Stimulated activated CD4-positive, alpha-beta T cell treated with anti-CD3 and anti-CD28 coated beads, Interleukin-1b, Interleukin-23, amount 100 ng/mL, for 4 hours (primary cell): ENCODE measurements around the gene BLVRA.
A peak's percentile ranks its signal among the peaks of the same experiment; 100 is the strongest.

ENCODE experiments used
- DNase-seq, 2 donors: peaks; one replicate each; pipeline ENCODE4 v3.0.0-alpha.2; 2020; ENCODE audit warnings: low read depth in 2 of 2

Gene BLVRA

DNA sequence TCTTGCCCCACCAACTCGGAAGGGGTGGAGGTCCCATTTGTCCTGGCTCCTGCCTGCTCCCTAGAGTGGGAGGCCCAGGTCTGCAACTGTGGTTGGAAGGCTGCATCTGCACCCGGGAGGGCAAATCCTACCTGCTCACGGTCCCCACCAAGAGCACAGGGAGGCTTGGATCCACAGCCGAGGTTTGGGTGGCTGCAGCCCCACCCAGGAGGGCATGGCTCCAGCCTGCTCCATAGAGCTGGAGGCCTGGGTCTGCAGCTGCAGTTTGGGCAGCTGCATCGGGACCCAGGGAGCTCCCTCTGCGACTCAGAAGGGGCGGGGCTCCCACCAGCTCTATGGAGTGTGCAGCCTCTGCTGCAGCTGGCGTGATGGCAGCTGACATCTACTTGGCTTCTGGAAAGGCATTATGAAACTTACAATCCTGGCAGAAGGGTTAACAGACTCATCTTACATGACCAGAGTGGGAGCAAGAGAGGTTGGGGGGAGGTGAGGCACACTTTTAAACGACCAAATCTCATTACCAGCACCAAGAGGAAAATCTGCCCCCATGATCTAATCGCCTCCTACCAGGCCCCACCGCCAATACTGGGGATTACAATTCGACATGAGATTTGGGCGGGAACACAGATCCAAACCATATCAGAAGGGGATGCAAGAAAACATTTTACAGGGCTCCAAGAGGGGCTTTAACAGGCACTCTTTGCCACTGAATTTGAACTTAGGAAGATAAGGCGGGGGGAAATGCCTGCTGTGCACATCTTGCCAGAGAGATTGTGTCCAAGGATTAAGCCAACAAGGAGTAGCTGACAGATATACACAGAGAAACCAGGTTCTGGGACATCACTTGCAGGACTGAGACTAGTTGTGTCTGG, 8.2 kb upstream of the BLVRA start:
- no peak for DNase-seq

DNA sequence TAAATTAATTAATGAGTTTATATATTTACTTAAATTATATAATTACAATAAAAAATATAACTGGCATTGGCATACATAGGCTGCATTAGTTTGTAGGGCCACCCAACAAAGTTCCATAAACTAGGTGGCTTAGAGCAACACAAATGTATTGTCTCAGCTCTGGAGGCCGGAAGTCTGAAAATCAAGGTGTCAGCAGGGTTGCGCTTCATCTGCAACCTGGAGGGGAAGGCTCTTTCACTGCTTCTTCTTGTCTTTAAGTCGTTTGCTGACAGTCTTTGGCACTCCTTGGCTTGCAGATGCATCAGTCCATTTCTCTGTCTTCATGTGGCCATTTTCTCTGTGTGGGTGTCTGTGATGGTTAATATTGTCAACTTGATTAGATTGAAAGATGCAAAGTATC, 6.1 kb upstream of the BLVRA start:
- DNase-seq: no peak

DNA sequence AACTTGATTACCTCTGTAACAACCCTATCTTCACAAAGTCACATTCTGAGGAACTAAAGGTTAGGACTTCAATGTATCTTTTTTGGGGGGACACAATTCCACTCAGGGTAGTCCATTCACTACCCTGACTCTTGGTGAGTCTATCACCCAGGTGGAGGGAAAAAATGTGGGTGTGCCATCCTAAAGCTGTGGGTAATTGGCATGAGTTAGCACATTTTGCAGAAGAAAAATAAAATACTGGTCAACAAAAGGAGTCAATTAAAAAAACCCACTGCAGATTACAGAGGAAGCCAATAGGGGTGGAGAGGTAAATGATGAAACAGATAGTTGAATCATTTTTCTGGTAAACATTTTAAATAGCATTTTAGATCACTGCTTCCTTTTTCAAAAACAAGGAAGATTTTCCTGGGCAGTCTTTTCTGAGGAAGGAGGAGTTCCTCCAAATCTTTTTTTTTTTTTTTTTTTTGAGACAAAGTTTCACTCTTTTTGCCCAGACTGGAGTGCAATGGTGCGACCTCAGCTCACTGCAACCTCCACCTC, 5.1 kb upstream of the BLVRA start:
- DNase-seq: no peak

DNA sequence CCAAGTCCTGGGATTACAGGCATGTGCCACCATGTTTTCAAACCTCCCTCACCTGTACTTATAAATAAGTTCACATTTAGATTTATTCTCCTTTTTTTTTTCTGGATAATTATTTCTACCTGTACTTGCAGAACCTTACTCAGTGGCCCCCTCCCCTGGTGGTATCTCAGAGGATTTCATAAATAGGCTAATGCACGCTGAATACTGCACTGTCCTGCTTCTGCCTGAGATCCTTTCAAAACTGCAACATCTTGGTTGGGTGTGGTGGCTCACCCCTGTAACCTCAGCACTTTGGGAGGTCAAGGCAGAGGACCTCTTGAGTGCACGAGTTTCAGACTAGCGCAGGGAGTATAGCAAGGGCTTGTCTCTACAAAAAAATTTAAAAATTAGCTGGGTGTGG, 4.6 kb upstream of the BLVRA start:
- DNase-seq: no peak

DNA sequence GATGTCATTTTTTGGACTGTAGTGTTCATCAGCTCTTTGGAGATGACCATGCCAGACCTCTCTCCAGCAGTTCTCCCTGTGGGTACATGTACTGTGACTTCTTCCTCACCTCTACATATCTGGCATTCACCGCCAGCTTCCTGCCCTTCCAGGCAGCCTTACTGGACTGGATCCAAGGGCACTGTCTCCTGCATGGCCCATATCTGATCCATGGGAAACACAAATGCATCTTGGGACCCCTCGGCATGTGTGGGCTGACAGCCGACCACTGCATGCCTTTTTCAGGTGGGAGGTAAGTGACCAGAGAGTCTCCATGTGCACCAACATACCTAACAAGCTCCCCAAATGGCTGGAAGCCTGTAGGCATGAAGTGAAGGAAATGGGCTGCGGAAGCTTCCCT, 3.9 kb upstream of the BLVRA start:
- DNase-seq: no peak

DNA sequence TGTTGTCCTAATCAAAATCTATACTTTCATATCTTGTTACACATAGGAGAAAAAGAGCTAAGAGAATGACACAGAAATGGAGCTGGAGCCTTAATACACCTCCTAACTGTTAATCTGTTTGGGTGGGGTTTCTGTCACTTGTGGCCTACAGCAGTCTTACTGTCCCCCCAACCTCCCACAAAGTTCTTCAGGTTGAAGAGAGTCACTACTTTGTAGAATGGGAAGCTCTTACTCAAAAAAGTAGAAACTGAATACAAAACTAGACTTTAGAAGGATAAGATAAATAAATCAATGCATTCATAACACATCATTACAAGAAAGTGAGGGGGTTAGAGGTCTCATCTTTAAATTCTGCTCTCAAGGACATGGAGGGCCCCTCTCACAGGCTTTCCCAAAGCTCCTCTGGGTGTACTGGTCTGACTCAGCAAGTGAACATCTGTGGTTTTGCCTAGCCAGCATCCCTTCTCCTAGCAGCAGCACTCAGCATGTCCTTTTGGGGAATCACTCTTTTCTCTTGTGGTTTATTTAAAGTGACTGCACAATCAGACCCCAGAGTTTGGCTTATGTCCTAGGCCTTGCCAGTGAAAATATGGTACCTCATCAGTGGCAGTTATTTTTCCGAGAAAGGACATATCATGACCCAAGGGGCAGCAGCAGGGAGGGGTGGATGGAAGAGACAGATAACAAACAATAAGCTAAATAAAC, 2.0 kb upstream of the BLVRA start:
- no peak for DNase-seq

DNA sequence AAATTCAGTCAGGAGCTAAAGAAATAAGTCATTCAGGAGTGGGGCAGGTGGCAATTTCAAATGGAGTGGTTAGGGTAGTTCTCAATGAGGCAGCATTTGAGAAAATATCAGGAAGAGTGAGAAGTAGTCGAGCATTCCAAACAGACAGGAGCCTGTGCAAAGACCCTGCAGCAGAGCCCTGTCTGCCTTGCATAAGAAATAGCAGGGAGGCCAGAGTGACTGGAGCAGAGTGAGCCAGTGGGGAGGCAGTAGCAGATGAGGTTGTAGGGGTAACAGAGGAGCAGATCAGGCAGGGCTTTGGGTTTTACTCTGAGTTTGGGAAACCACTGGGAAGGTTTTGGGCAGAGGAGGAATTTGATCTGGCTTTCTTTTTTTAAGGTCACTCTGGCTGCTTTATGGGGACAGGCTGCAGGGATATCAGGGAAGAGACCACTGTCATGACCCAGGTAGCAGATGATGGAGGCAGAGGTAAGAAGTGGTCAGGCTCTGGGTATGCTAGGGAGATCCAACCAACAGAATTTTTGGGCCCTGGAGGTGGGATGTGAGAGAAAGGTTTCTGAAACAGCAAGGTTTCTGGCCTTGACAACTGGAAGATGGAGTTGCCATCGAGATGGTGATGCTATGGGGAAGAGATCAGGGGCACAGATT, 1.3 kb upstream of the BLVRA start:
- DNase-seq: no peak

DNA sequence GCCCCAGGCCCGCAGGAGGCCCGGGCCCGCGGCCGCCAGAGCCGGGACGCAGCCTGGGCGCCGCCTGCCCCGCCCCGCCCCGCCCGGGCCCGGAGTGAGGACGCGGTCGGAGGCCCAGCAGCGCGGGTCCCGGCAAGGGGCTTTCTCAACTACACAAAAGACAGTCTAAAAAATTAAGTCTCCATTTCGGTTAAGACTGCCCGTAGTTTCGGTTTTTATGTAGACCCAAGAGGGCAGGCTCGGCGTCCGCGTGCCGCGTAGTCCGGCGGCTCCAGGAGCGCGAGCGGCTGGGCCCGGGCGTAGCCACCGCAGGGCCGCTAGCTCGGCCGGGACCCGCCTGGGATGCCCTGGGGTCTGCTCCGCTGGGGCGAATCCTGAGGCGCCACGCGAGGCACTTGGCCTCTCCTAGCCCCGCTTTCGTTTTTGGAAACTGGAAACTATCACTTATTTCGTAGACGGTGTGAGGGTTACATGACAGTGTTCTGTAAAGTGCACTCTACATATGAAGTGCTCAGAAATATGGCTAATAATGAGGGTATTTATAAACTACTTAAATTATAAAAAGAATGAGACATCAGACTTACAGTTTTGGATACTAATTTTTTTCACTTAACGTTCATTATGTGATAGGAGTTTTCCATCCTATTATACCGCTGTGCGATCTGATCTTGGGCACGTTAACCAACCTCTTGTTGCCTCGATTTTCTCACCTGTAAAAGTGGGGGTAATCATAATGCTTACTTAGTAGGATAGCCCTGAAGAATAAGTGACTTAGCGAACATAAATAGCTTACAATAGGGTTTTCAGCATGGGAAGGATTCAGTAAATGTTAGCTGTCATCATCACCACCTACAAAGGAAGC, 573 bp downstream of the BLVRA start:
- DNase-seq: peak; percentile 32 to 43

DNA sequence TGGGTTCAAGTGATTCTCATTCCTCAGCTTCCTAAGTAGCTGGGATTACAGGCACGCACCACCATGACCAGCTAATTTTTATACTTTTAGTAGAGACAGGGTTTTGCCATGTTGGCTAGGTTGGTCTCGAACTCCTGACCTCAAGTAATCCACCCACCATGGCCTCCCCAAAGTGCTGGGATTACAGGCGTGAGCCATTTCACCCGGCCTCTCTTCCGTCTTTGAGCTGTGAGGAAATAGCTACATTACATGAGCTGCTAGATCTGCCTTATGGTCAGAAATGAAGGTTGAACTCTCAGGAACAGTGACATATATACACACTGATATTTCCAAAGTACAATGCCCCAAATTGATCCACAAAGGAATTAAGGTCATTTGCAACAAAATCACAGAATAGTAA, 2.4 kb downstream of the BLVRA start:
- no peak for DNase-seq

DNA sequence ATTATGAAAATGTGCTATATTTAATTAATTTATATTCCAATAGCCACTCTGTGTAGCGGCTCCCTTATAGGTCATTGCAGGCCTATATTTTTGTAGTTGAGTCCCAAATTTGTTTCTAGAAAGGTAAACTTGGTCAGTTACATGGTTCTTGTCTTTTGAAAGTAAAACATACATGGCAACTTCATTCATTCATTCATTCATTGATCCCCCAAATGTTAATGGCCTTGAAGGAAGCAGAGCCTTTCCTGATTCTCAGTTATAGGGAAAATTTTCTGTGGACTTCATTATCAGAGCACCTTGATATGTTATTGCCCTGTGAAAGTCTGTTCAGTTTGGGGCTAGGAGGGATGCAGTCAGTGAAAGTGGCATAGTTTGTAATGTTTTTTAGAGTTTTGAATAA, 2.9 kb downstream of the BLVRA start:
- DNase-seq: no peak

DNA sequence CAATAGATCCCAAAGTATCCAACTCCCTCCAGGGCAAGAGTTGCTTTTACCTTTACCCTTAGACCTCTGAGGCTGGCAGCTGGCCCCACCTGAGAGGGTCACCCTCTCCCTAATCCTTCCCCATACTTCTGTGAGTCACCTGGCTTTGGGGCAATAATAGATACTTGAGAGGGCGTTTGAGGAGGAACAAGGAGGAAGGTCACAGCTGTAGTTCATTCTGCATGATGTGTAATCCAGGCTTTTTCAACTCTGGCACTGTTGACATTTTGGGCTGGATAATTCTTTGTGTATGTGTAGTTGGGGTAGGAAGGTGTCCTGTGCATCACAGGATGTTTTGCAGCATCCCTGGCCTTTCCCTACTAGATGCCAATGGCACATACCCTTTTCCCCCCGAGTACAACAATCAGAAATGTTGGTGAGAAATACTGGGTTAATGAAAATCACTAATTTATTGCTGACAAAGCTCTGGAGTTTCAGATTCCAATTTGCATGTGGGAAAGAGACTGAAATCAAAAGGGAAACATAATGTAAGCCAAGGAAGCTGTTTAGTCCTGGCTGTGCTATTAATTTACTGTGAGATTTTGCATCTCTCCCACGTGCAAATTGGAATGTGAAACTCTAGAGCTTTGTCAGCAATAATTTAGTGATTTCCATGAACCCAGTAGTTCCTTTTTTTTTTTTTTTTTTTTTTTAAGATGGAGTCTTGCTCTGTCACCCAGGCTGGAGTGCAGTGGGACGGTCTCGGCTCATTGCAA, 3.6 kb downstream of the BLVRA start:
- no peak for DNase-seq

DNA sequence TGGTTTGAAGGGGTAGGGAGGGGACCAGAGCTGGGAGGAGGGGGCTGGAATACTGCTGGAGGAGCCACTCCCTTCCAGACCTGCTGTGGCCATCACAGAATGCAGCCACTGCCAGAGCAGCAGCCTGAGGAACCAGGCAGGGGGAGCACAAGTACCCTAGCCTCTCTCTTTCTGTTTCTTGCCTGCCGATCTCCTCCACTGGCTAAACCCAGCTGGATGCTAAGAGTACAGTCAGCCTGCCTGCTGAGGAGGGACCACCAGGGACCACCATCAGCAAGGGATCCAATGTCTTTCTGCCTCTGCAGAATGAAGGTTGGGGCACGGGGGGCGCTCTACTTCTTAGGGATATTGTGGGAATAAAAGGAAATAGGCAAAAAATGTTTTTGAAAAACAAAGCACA, 4.7 kb downstream of the BLVRA start:
- no peak for DNase-seq

DNA sequence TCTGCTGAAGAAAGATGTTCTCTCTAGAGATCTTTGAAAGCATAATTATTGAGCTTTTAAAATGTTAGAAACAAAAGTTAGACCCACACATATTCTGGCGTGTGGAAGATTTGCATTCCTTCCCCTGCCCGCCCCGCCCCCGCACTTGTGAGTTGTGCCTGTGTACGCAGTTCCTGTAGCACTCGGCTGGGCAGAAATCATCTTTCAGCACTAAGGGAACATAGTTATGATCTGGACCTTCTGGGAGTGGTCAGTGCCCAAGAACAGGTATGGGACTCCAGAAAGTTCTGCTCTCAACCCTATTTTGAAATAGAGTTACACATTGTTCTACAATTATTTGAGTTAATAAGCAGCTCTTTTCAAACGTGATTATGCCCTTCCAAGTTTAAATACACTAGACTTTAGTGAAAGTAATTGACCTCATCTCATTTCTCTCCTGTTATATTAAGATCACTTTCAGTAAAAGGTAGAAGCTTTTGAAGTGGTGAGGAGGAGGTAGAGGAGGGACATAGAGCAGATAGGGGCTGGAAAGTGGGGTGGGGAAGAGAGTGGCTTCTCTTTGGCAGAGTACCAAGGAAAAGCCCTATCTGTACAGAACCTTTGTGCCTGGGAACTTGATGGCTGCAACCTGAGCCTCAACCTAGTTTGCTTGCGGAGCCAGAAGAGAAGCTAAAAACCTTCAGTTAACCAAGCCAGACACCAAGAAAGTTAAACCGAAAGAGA, 5.7 kb downstream of the BLVRA start:
- DNase-seq: peak; percentile 34 to 47

DNA sequence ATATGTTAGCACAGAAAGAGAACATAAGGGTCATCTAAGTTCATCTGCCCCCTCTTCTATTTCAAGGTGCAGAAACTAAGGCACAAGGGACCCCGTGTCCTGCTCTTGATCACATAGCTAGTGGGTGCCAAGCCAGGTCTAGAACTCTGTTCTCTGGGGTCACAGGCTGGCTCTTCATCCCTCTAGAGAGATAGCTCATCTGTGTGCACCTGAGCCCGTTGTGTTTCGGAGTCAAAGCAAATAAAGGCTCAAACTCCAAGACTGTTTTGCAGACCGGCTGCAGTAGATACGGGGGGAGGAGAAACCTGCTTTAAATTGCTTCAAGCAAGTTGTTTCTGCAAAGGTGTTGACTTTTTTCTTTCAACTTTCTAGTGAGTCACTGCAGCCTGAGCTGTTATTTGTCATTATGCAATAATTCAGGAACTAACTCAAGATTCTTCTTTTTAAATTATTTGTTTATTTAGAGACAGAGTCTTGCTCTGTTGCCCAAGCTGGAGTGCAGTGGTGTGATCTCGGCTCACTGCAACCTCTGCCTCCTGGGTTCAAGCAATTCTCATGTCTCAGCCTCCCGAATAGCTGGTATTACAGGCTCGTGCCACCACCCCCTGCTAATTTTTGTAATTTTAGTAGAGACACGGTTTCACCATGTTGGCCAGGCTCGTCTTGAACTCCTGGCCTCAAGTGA, 6.5 kb downstream of the BLVRA start:
- no peak for DNase-seq

DNA sequence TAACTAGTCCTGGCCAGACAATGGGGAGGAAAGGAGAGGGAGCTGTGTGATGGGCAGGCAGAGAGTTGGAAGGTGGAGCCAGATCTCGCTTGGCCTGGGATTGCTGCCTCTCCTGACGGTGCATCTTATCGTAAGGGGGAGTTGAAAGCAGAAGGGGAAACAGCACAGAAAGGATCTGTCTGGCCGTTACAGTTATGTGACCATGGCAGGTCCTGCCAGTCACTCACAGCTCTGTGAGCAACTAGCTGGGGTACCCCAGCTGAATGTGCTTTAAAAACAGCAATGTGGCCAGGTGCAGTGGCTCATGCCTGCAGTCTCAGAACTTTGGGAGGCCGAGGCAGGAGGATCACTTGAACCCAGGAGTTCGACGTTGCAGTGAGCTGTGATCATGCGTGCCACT, 8.1 kb downstream of the BLVRA start:
- DNase-seq: no peak

DNA sequence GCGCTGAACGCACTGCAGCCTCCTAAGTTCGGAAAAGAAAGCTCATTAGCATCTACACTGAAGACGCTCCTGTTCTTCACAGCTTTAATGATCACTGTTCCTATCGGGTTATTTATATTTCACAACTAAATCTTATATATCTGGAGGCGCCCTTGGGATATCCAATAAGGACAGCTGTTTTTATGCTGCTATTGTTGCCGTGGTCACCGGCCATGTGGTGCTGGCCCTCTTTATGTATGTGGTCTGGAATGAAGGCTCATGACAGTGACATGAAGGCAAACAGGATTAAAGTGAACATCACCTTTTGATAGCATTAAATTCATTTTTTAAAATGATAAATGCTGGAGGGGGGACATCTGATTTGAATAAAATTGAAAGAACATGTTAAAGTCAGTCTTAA, 8.8 kb downstream of the BLVRA start:
- DNase-seq: no peak

DNA sequence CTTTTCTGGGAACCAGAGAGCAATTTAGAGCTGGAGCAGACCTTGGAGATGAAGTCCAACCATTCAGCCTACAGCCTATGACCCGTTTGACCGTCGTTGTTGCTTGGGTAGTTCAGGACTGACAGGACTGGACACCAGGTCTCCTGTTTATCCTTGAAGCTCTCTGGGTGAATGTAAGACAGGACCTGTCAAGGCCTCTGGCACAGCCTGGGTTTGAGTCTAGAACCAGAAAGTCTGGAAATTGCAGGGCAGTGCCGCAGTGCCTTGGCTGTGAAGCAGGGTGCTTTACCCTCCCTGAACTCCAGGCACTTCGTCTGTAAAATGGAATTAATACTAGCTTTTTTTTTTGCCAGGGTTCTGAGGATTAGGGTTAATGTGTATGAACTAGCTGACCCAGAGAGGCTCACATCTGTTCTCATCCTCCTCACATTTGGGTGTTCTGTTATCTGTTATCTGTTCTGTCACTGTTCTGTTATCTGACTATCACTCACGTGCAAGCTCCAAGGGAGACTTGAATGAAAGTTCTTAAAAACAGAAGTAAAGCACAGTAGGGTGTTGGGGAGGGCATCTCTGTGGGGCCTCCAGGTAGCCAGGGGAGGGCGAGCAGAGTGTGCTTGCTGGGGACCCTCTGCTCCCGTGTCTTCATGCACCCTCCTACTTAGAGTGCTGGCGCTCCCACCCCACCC, 9.9 kb downstream of the BLVRA start:
- DNase-seq: no peak

DNA sequence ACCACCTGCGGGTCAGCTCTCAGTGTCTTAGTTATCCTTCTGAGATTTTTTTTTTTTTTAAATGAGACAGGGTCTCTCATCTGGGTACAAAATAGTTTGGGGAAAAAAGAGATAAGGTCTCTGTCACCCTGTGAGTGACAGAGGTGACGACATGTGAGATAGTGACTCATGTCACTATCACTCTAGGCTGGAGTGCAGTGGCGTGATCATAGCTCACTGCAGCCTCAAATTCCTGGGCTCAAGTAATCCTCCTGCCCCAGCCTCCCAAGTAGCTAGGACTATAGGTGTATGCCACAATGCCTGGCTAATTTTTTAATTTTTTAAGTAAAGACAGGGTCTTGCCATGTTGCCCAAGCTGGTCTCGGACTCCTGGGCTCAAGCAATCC, 10.4 kb downstream of the BLVRA start:
- no peak for DNase-seq

DNA sequence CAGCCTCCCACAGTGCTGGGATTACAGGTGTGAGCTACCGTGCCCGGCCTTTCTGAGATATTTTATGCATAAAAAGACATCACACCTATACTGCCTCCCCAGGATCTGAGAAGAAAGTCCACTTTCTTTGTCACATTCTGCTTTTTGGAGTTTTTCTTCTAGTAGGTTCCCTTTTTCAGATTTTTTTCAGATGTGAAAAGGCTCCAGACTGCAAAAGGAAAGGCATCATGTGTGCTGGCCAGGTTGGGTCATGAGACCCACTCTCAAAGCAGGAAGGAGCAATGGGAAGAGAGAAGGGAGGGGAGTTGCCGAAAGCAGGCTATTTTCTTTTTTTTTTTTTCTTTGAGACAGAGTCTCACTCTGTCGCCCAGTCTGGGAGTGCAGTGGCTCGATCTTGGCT, 10.8 kb downstream of the BLVRA start:
- no peak for DNase-seq
